NB4 (cell line): ENCODE measurements around the gene DHTKD1.

ENCODE experiments used
- POLR2A ChIP-seq: IDR thresholded peaks from 2 replicates; pipeline ENCODE4 v1.6.1; 2011; ENCODE audit warnings: mild to moderate bottlenecking; ENCODE audit not compliant: insufficient read length; ENCODE audit errors: extremely low read depth
- TF ChIP-seq, protein P1 (sequence below): IDR thresholded peaks from one replicate; pipeline ENCODE4 v1.5.1; 2012; ENCODE audit warnings: low read depth, low read length
- TF ChIP-seq, protein P2 (sequence below): IDR thresholded peaks from 2 replicates; pipeline ENCODE4 v1.6.1; 2011; ENCODE audit warnings: low read depth, low read length

DNA sequence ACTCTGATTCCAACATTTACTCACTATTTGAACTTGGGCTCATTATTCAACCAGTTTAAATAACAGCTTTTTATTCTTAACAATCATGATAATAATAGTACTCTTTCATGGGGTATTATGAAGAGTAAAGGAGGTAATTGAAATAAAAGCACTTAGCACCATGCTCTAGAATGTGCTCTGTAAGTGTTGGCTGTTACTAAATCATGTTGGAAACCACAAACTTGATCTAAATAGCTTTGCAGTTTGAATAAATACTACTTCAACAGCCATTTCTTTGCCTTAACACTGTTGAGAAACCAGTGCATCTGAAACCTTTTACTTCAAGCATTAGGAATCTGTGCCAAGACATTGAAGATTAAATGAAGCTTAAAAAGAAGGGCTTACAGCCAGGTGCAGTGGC lies 18.2 kb upstream of the DHTKD1 start:
- TF ChIP-seq, protein P1, sequence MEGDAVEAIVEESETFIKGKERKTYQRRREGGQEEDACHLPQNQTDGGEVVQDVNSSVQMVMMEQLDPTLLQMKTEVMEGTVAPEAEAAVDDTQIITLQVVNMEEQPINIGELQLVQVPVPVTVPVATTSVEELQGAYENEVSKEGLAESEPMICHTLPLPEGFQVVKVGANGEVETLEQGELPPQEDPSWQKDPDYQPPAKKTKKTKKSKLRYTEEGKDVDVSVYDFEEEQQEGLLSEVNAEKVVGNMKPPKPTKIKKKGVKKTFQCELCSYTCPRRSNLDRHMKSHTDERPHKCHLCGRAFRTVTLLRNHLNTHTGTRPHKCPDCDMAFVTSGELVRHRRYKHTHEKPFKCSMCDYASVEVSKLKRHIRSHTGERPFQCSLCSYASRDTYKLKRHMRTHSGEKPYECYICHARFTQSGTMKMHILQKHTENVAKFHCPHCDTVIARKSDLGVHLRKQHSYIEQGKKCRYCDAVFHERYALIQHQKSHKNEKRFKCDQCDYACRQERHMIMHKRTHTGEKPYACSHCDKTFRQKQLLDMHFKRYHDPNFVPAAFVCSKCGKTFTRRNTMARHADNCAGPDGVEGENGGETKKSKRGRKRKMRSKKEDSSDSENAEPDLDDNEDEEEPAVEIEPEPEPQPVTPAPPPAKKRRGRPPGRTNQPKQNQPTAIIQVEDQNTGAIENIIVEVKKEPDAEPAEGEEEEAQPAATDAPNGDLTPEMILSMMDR: no peak
- no peak for TF ChIP-seq POLR2A
- TF ChIP-seq, protein P2, sequence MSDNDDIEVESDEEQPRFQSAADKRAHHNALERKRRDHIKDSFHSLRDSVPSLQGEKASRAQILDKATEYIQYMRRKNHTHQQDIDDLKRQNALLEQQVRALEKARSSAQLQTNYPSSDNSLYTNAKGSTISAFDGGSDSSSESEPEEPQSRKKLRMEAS: no peak
